Spinal cord (tissue), 10 donors: ENCODE measurements around the gene ARHGAP26. TPM values are rescaled to one million over a fixed set of nuclear protein-coding genes. Genes with fewer than 3 reads are reported as not detected.
A peak's percentile ranks its signal among the peaks of the same experiment; 100 is the strongest.

Experiments
- DNase-seq, 6 donors: peaks; one replicate each; pipeline versions ENCODE4 v3.0.0 to v3.0.0-alpha.2; 2013 to 2015; ENCODE audit warnings: low spot score in 6 of 6, low read depth in 4 of 6
- H3K27ac ChIP-seq: one replicate; pipeline ENCODE4 v1.5.1; 2013; ENCODE audit warnings: low read depth, low read length, control low read depth
- H3K27me3 ChIP-seq: one replicate; pipeline ENCODE4 v1.6.1; 2013; ENCODE audit warnings: low read length; ENCODE audit not compliant: control insufficient read depth, insufficient read depth
- H3K36me3 ChIP-seq: one replicate; pipeline ENCODE4 v1.6.1; 2013; ENCODE audit warnings: low read length; ENCODE audit not compliant: control insufficient read depth, insufficient read depth
- H3K4me1 ChIP-seq: one replicate; pipeline ENCODE4 v1.6.1; 2013; ENCODE audit warnings: low read length; ENCODE audit not compliant: control insufficient read depth, insufficient read depth
- H3K4me3 ChIP-seq: one replicate; pipeline ENCODE4 v1.5.1; 2013; ENCODE audit warnings: low read depth, low read length, control low read depth
- H3K9me3 ChIP-seq: one replicate; pipeline ENCODE4 v1.6.1; 2013; ENCODE audit warnings: low read length; ENCODE audit not compliant: control insufficient read depth, insufficient read depth
- WGBS: methylation state at CpG from one replicate; pipeline ENCODE4 v1.1.5; 2013; ENCODE audit warnings: missing lambda C conversion rate; ENCODE audit not compliant: insufficient coverage; 5-methylcytosine and 5-hydroxymethylcytosine counted together
- polyA plus RNA-seq, 2 donors: library from polyadenylated mRNA; unstranded; fragments of 120-200 nt; gene quantifications; one replicate each; pipeline ENCODE4 v1.2.1, GENCODE V29; 2013; ENCODE audit not compliant: insufficient read length in 2 of 2
- total RNA-seq, 2 donors: library from RNA; depleted of rRNA in 1 of 2; stranded (reverse); fragments of 120-200 nt in 1 of 2; fragments of >200 nt in 1 of 2; gene quantifications; one replicate each; pipeline versions ENCODE4 v1.2.3 to v1.2.4, GENCODE V29; 2013 to 2014
- donor health status: healthy.

Gene ARHGAP26
- total and polyA plus RNA-seq, 4 donors: 21.9 to 39.7 (median 22.4) TPM

- H3K36me3 ChIP-seq: no peaks in the 10 kb centered on the region
- 75% methylated on average over 1 of the region's 8 CpGs for WGBS
- no peak overlapping the region for H3K4me3 ChIP-seq
- H3K9me3 ChIP-seq: no peaks in the 10 kb centered on the region
- H3K27ac ChIP-seq: no peak overlapping the region
- no peaks in the 10 kb centered on the region for H3K27me3 ChIP-seq
- peaks cover 4% of the 10 kb centered on the region for H3K4me1 ChIP-seq
- DNase-seq: no peak
Observed at GRCh38 chr5:143066556-143067281, 296.5 kb downstream of the ARHGAP26 start.

GRCh38 chr5:143068712-143069111, 298.5 kb downstream of the ARHGAP26 start:
- Histone ChIP-seq H3K27ac (no peak overlapping the region), H3K4me1 (no peaks in the 10 kb centered on the region), H3K9me3 (peaks cover 2% of the 10 kb centered on the region), H3K4me3 (no peak overlapping the region), H3K27me3 (no peaks in the 10 kb centered on the region), H3K36me3 (no peaks in the 10 kb centered on the region)
- DNase-seq: no peak

- no peaks in the 10 kb centered on the region for H3K27me3 ChIP-seq
- H3K9me3 ChIP-seq: peaks cover 2% of the 10 kb centered on the region
- H3K27ac ChIP-seq: no peak overlapping the region
- no peak for DNase-seq
- no peak overlapping the region for H3K4me3 ChIP-seq
- H3K36me3 ChIP-seq: no peaks in the 10 kb centered on the region
- H3K4me1 ChIP-seq: no peaks in the 10 kb centered on the region
Observed at GRCh38 chr5:143071927-143072326, 301.8 kb downstream of the ARHGAP26 start.

- DNase-seq: no peak
- Histone ChIP-seq H3K4me1 (no peaks in the 10 kb centered on the region), H3K36me3 (no peaks in the 10 kb centered on the region), H3K9me3 (peaks cover 2% of the 10 kb centered on the region), H3K27ac (no peak overlapping the region), H3K27me3 (no peaks in the 10 kb centered on the region), H3K4me3 (no peak overlapping the region)
Observed at GRCh38 chr5:143072734-143073133, 302.6 kb downstream of the ARHGAP26 start.

GRCh38 chr5:143073766-143074165, 303.6 kb downstream of the ARHGAP26 start:
- Histone ChIP-seq H3K27ac (no peak overlapping the region), H3K4me1 (no peaks in the 10 kb centered on the region), H3K36me3 (no peaks in the 10 kb centered on the region), H3K27me3 (no peaks in the 10 kb centered on the region), H3K4me3 (no peak overlapping the region), H3K9me3 (peaks cover 2% of the 10 kb centered on the region)
- peak in 2 of 6 donors; percentile 24 to 40 for DNase-seq
- WGBS: 53% methylated on average over 3 of the region's 3 CpGs

- Histone ChIP-seq H3K27ac (no peak overlapping the region), H3K36me3 (no peaks in the 10 kb centered on the region), H3K4me1 (no peaks in the 10 kb centered on the region), H3K9me3 (peaks cover 2% of the 10 kb centered on the region), H3K4me3 (no peak overlapping the region), H3K27me3 (no peaks in the 10 kb centered on the region)
- WGBS: 80% methylated on average over 1 of the region's 1 CpG
- no peak for DNase-seq
Observed at GRCh38 chr5:143074414-143074996, 304.3 kb downstream of the ARHGAP26 start.

GRCh38 chr5:143076377-143076776, 306.2 kb downstream of the ARHGAP26 start:
- Histone ChIP-seq H3K36me3 (no peaks in the 10 kb centered on the region), H3K4me1 (no peaks in the 10 kb centered on the region), H3K27ac (no peak overlapping the region), H3K4me3 (no peak overlapping the region), H3K9me3 (peaks cover 2% of the 10 kb centered on the region), H3K27me3 (no peaks in the 10 kb centered on the region)
- no CpG with 5 or more reads among the region's 1 CpG for WGBS
- peak in 1 of 6 donors; percentile 33 for DNase-seq

- 92% methylated on average over 4 of the region's 6 CpGs for WGBS
- Histone ChIP-seq H3K9me3 (no peaks in the 10 kb centered on the region), H3K36me3 (no peaks in the 10 kb centered on the region), H3K4me3 (no peak overlapping the region), H3K4me1 (no peaks in the 10 kb centered on the region), H3K27ac (no peak overlapping the region), H3K27me3 (no peaks in the 10 kb centered on the region)
- DNase-seq: no peak
Observed at GRCh38 chr5:143077453-143078103, 307.4 kb downstream of the ARHGAP26 start.

GRCh38 chr5:143078313-143078712, 308.1 kb downstream of the ARHGAP26 start:
- H3K27me3 ChIP-seq: no peaks in the 10 kb centered on the region
- no CpG with 5 or more reads among the region's 5 CpGs for WGBS
- no peak for DNase-seq
- no peaks in the 10 kb centered on the region for H3K4me1 ChIP-seq
- no peak overlapping the region for H3K27ac ChIP-seq
- no peaks in the 10 kb centered on the region for H3K9me3 ChIP-seq
- H3K36me3 ChIP-seq: no peaks in the 10 kb centered on the region
- no peak overlapping the region for H3K4me3 ChIP-seq

- no peaks in the 10 kb centered on the region for H3K4me1 ChIP-seq
- no peaks in the 10 kb centered on the region for H3K9me3 ChIP-seq
- DNase-seq: no peak
- no peak overlapping the region for H3K27ac ChIP-seq
- no peak overlapping the region for H3K4me3 ChIP-seq
- no peaks in the 10 kb centered on the region for H3K27me3 ChIP-seq
- H3K36me3 ChIP-seq: no peaks in the 10 kb centered on the region
- 63% methylated on average over 1 of the region's 2 CpGs for WGBS
Observed at GRCh38 chr5:143078971-143079370, 308.8 kb downstream of the ARHGAP26 start.
